Left lung (tissue), 10 donors: ENCODE data around the gene ZBTB17. TPM values are rescaled to one million over a fixed set of nuclear protein-coding genes. Genes with fewer than 3 reads are reported as not detected.
"Not testable (repeated sequence)": the region's sequence is repeated elsewhere in the genome, so short reads cannot be mapped to it uniquely, and the experiment has no call there.

Experiments used
- ATAC-seq: fragments of 200-7000 bp; cut with Tn5 transposase; one replicate; pipeline ENCODE4 v1.9.1; 2020; ENCODE audit warnings: moderate library complexity
- DNase-seq, 4 donors: peaks; one replicate each; pipeline ENCODE4 v3.0.0-alpha.2; 2013 to 2020
- H3K27ac ChIP-seq, 2 donors: fragments of 200-600 bp; sonication (generic) in 1 of 2; one replicate each; pipeline versions ENCODE4 v1.5.0 to v1.8.0; 2020 to 2021
- H3K27me3 ChIP-seq, 2 donors: fragments of 200-600 bp; sonication (generic) in 1 of 2; one replicate each; pipeline versions ENCODE4 v1.5.0 to v1.8.0; 2020 to 2021
- H3K36me3 ChIP-seq, 2 donors: fragments of 200-600 bp; sonication (generic) in 1 of 2; one replicate each; pipeline versions ENCODE4 v1.5.0 to v1.8.0; 2020 to 2021
- H3K4me1 ChIP-seq, 2 donors: fragments of 200-600 bp; one replicate each; pipeline ENCODE4 v1.8.0; 2021
- H3K4me3 ChIP-seq, 2 donors: fragments of 200-600 bp; sonication (generic) in 1 of 2; one replicate each; pipeline versions ENCODE4 v1.5.0 to v1.8.0; 2020 to 2021; ENCODE audit warnings: mild to moderate bottlenecking in 1 of 2
- H3K9me3 ChIP-seq, 2 donors: fragments of 200-600 bp; sonication (generic) in 1 of 2; one replicate each; pipeline versions ENCODE4 v1.5.0 to v1.8.0; 2020 to 2021
- intact Hi-C, 2 donors: fragments of 100-400 bp; cut with DNase I; formaldehyde crosslinking; loops; one replicate each; pipeline versions ENCODE4 v1.11.2 to v1.14.2; 2022
- polyA plus RNA-seq, 6 donors: library from polyadenylated mRNA; unstranded; fragments of 120-200 nt; gene quantifications; one replicate each; pipeline ENCODE4 v1.2.1, GENCODE V29; 2013; ENCODE audit not compliant: insufficient read length in 6 of 6
- total RNA-seq, 2 donors: library from RNA; stranded (reverse); fragmentation: NEBNext Ultra II Directional; extraction: Animal tissue kit (Norgen Biotek cat#: 25700); gene quantifications; one replicate each; pipeline ENCODE4 v1.2.1, GENCODE V29; 2021
- TF ChIP-seq, protein P1 (sequence below), 2 donors: fragments of 200-600 bp; sonication (generic) in 1 of 2; IDR thresholded peaks; one replicate each; pipeline versions ENCODE4 v1.5.0 to v1.8.0; 2021; ENCODE audit warnings: antibody characterized with exemption in 2 of 2
- donor health status: DM: no; HTN: yes; CAD: no.
- donor health status: DM: no; HTN: no; CAD: no.

Gene ZBTB17
- total and polyA plus RNA-seq, 8 donors: 27.4 to 46.5 (median 33.1) TPM

DNA sequence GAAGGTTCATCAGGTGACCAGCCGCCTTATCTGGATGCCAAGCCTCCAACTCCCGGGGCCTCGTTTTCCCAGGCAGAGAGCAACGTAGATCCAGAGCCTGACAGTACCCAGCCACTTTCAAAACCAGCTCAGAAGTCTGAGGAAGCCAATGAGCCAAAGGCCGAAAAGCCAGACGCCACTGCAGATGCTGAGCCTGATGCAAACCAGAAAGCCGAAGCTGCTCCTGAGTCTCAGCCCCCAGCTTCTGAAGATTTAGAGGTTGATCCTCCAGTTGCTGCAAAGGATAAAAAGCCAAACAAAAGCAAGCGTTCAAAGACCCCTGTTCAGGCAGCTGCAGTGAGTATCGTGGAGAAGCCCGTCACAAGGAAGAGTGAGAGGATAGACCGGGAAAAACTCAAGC, 44.5 kb downstream of the ZBTB17 start:
- Histone ChIP-seq H3K27me3 (no peaks in the 10 kb centered on the region), H3K27ac (no peak overlapping the region), H3K9me3 (no peaks in the 10 kb centered on the region), H3K4me1 (no peaks in the 10 kb centered on the region), H3K36me3 (peaks cover 0 to 99% of the 10 kb centered on the region in 2 donors), H3K4me3 (no peak overlapping the region)
- ATAC-seq (no peak), DNase-seq (no peak)
- TF ChIP-seq, protein P1, sequence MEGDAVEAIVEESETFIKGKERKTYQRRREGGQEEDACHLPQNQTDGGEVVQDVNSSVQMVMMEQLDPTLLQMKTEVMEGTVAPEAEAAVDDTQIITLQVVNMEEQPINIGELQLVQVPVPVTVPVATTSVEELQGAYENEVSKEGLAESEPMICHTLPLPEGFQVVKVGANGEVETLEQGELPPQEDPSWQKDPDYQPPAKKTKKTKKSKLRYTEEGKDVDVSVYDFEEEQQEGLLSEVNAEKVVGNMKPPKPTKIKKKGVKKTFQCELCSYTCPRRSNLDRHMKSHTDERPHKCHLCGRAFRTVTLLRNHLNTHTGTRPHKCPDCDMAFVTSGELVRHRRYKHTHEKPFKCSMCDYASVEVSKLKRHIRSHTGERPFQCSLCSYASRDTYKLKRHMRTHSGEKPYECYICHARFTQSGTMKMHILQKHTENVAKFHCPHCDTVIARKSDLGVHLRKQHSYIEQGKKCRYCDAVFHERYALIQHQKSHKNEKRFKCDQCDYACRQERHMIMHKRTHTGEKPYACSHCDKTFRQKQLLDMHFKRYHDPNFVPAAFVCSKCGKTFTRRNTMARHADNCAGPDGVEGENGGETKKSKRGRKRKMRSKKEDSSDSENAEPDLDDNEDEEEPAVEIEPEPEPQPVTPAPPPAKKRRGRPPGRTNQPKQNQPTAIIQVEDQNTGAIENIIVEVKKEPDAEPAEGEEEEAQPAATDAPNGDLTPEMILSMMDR (IDR thresholded peaks at IDR 0.05): no peak
- intact Hi-C loops: no loop called here

DNA sequence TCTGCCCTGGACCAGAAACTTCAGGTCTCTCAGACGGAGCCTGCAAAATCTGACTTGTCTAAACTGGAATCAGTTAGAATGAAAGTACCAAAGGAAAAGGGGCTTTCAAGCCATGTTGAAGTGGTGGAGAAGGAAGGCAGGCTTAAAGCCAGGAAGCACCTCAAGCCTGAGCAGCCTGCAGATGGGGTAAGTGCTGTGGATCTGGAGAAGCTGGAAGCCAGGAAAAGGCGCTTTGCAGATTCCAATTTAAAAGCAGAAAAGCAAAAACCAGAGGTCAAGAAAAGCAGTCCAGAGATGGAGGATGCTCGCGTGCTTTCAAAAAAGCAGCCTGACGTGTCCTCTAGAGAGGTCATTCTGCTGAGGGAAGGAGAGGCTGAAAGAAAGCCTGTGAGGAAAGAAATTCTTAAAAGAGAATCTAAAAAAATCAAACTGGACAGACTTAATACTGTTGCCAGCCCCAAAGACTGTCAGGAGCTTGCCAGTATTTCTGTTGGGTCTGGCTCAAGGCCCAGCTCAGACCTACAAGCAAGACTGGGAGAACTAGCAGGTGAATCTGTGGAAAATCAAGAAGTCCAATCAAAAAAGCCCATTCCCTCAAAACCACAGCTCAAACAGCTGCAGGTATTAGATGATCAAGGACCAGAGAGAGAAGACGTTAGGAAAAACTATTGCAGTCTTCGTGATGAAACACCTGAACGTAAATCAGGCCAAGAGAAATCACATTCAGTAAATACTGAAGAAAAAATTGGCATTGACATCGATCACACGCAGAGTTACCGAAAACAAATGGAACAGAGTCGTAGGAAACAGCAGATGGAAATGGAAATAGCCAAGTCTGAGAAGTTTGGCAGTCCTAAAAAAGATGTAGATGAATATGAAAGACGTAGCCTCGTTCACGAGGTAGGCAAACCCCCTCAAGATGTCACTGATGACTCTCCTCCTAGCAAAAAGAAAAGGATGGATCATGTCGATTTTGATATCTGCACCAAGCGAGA, 46.6 kb downstream of the ZBTB17 start:
- ATAC-seq (no peak), DNase-seq (no peak)
- intact Hi-C loops: no loop called here
- Histone ChIP-seq H3K36me3 (peaks cover 0 to 97% of the 10 kb centered on the region in 2 donors), H3K4me3 (no peak overlapping the region), H3K27me3 (no peaks in the 10 kb centered on the region), H3K27ac (no peak overlapping the region), H3K9me3 (no peaks in the 10 kb centered on the region), H3K4me1 (no peaks in the 10 kb centered on the region)
- TF ChIP-seq, protein P1 (IDR thresholded peaks at IDR 0.05): no peak

DNA sequence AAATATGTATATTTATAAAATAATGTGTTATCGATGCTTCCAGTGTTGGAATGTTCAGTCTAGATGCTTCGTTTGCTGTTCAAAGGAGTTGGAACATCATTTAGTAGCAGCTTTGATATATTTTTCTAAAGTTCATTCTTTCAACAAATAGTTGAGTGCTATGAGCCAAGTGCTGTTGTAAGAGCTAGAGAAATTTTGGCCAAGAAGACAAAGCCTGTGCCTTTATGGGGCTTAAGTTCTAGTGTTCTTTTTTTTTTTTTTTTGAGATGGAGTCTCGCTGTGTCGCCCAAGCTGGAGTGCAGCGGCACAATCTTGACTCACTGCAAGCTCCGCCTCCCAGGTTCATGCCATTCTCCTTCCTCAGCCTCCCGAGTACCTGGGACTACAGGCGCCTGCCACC, 49.5 kb downstream of the ZBTB17 start:
- ATAC-seq, H3K9me3 ChIP-seq, H3K4me1 ChIP-seq, H3K27me3 ChIP-seq, H3K4me3 ChIP-seq, H3K27ac ChIP-seq, intact Hi-C loops: not testable (repeated sequence)
- peak in 2 of 4 donors; percentile 39 to 63 for DNase-seq
- peaks cover 0 to 97% of the 10 kb centered on the region in 2 donors for H3K36me3 ChIP-seq

DNA sequence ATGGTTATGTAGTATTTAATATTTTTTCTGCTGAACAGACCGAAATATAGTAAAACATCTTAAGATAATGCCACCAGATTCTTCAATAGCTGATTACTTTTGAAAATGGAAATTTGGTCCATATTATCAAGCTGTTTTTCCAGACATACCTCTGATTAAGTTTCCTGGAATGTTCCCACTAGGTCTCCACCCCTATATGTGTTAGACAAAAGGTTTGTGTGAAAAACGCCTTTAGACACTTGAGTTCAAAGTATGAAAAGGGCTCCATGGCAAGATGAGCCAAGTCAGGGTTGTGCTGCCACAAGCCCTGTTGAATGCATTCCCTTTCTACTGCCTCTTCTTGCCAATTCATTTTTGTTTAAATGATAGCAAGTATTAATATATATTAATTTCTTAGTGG, 52.7 kb downstream of the ZBTB17 start:
- Histone ChIP-seq H3K27me3 (no peaks in the 10 kb centered on the region), H3K36me3 (peaks cover 0 to 95% of the 10 kb centered on the region in 2 donors), H3K9me3 (no peaks in the 10 kb centered on the region), H3K4me1 (no peaks in the 10 kb centered on the region), H3K27ac (no peak overlapping the region), H3K4me3 (no peak overlapping the region)
- peak; percentile 62 for ATAC-seq
- TF ChIP-seq, protein P1 (IDR thresholded peaks at IDR 0.05): no peak
- intact Hi-C loops: no loop called here
- DNase-seq: no peak

DNA sequence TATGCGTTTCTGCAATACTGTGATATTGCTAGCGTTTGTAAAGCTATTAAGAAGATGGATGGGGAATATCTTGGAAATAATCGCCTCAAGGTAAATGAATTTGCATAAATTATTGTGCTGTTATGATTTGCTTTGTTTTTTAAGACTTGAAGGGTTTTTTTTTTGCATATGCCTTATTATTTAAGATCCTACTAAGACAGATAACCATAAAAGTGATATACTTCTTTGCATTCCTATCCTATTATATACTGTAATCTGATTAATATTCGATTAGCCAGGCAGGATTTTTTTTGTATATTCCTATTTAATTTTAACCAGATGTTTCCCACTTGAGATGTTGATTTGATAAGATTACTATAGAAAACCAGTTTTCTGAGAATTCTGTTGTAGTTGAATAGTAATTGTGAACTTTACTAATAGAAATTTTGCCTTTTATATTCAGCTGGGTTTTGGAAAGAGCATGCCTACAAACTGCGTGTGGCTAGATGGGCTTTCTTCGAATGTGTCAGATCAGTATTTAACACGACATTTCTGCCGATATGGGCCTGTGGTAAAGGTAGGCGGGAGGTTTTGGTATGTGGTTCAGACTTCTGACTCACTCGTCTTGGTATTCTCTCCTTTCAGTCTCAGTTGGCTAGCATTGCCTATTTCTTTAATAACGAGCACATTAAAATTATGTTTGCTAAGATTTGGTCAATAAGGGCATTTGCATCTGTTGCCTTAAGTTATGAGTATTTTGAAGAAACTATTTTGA, 56.8 kb downstream of the ZBTB17 start:
- no peak for ATAC-seq
- H3K9me3 ChIP-seq: no peaks in the 10 kb centered on the region
- no peak overlapping the region for H3K27ac ChIP-seq
- peaks cover 0 to 78% of the 10 kb centered on the region in 2 donors for H3K36me3 ChIP-seq
- DNase-seq: no peak
- H3K27me3 ChIP-seq: no peaks in the 10 kb centered on the region
- TF ChIP-seq, protein P1 (IDR thresholded peaks at IDR 0.05): no peak
- no peak overlapping the region for H3K4me3 ChIP-seq
- peaks cover 0 to 13% of the 10 kb centered on the region in 2 donors for H3K4me1 ChIP-seq
- intact Hi-C loops: no loop called here
